ENCODE data around the gene RBM44. TPM values are rescaled to one million over a fixed set of nuclear protein-coding genes. Genes with fewer than 3 reads are reported as not detected.

The RBM44 gene
- total and polyA plus RNA-seq, 2 experiments from 2014 or later: 0.53 to 0.76 TPM

DNA sequence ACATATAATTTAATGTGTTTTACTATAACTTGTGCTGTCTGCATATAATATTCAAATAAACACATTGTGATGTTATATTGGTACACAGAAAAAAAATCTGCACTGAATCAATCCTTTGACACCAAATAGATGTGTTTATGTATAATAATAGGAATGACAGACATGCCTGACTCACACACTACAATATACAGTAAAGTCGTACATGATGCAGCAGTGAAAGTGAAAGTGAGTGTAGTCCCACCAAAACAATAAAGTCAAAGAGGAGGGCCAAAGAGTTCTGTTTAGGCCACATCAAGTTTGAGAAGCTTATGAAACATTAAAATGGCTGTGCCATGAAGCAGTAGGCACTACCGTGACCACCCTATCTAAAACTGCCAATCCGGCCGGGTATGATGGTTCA lies 8.2 kb upstream of the RBM44 start:
- no peak overlapping the region for H3K4me3 ChIP-seq
- no peaks in the 10 kb centered on the region for H3K27me3 ChIP-seq
- H3K4me1 ChIP-seq (ENCODE audit: insufficient read depth): no peaks in the 10 kb centered on the region
- H3K9me2 ChIP-seq (replicated peaks; ENCODE audit: insufficient read depth): no peaks in the 10 kb centered on the region
- H3K9me3 ChIP-seq (ENCODE audit: low read depth): no peaks in the 10 kb centered on the region
- H2AFZ ChIP-seq: no peak overlapping the region
- no peaks in the 10 kb centered on the region for H4K20me1 ChIP-seq (ENCODE audit: insufficient read depth, poor library complexity, severe bottlenecking)
- no peak overlapping the region for H3K4me2 ChIP-seq
- DNase-seq (ENCODE audit: low spot score): no peak
- H3K27ac ChIP-seq: no peak overlapping the region
- H3K79me2 ChIP-seq: no peaks in the 10 kb centered on the region
- no peaks in the 10 kb centered on the region for H3K36me3 ChIP-seq (replicated peaks; ENCODE audit: insufficient read depth, low read depth)
- WGBS (ENCODE audit: low lambda C conversion rate, missing lambda C conversion rate): 92% methylated on average over 3 of the region's 4 CpGs
- TF ChIP-seq EZH2phosphoT487 (IDR thresholded peaks at IDR 0.05; ENCODE audit: low read depth, severe bottlenecking, unreplicated experiment) (no peak), EZH2 (IDR thresholded peaks at IDR 0.05; ENCODE audit: borderline replicate concordance) (no peak)
- TF ChIP-seq, protein P1, sequence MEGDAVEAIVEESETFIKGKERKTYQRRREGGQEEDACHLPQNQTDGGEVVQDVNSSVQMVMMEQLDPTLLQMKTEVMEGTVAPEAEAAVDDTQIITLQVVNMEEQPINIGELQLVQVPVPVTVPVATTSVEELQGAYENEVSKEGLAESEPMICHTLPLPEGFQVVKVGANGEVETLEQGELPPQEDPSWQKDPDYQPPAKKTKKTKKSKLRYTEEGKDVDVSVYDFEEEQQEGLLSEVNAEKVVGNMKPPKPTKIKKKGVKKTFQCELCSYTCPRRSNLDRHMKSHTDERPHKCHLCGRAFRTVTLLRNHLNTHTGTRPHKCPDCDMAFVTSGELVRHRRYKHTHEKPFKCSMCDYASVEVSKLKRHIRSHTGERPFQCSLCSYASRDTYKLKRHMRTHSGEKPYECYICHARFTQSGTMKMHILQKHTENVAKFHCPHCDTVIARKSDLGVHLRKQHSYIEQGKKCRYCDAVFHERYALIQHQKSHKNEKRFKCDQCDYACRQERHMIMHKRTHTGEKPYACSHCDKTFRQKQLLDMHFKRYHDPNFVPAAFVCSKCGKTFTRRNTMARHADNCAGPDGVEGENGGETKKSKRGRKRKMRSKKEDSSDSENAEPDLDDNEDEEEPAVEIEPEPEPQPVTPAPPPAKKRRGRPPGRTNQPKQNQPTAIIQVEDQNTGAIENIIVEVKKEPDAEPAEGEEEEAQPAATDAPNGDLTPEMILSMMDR (IDR thresholded peaks at IDR 0.05; ENCODE audit: poor library complexity): no peak

DNA sequence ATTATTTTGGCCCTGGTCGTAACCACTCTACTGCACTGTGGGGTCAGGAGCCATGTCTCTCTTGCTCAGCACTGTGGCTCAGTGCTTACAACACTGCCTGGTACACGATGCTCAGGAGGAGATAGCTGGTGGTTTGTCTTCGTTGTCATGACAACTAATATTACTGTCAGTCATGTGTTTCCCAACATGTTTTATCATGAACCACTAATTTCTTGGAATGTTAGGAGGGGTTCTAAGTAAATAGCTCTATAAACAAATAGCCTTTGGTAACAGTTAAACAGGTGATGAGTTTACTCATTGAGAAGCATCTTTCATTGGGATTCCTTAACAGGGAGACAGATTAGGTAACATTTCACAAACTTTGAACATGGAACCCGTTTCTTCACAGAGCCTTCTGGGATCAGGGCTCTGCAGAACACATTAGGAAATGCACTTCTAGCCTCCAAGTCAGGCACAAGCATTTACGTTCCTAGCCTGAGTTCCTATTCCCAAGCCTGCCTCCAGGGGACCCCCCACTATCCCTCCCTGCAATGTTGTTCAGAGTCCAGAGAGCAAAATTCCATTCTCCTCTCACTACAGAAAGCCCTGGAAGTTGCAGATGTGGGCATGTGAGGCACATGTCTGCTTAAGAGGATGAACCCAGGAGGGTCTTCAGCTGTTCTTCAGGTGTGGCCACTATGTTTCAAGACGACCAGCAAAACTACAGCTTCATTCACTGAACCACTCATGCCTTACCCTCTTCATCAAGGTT lies 6.4 kb upstream of the RBM44 start:
- Histone ChIP-seq H3K79me2 (no peaks in the 10 kb centered on the region), H3K4me2 (no peak overlapping the region), H3K27me3 (no peaks in the 10 kb centered on the region), H3K9me3 (ENCODE audit: low read depth) (no peaks in the 10 kb centered on the region), H3K4me1 (ENCODE audit: insufficient read depth) (no peaks in the 10 kb centered on the region), H3K36me3 (replicated peaks; ENCODE audit: insufficient read depth, low read depth) (no peaks in the 10 kb centered on the region), H3K27ac (no peak overlapping the region), H2AFZ (no peak overlapping the region), H4K20me1 (ENCODE audit: insufficient read depth, poor library complexity, severe bottlenecking) (no peaks in the 10 kb centered on the region), H3K4me3 (no peak overlapping the region), H3K9me2 (replicated peaks; ENCODE audit: insufficient read depth) (no peaks in the 10 kb centered on the region)
- DNase-seq (ENCODE audit: low spot score): peak; percentile 30
- no peak for TF ChIP-seq EZH2phosphoT487 (IDR thresholded peaks at IDR 0.05; ENCODE audit: low read depth, severe bottlenecking, unreplicated experiment)
- TF ChIP-seq, protein P1 (IDR thresholded peaks at IDR 0.05; ENCODE audit: poor library complexity): no peak
- 70% methylated on average over 6 of the region's 6 CpGs for WGBS (ENCODE audit: low lambda C conversion rate, missing lambda C conversion rate)

DNA sequence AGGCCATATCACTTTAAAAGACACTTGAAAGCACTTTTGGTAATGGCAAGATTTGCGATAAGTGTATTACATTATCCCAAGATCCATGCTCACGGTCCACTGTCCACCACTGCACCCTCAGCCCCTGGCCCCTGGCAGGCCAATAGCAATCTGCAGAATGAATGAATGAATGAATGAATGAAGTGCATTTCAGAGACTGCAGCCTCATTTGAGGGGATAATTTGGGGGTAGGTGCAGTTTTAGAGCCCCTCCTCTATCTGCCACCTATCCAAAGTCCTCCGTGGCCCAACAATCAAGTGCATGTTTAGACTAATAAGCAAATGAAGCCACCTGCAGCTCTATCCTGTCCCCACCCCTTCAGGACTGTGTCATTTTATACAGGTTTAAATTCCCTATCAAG lies 1.3 kb upstream of the RBM44 start:
- no peaks in the 10 kb centered on the region for H3K9me3 ChIP-seq (ENCODE audit: low read depth)
- no peak overlapping the region for H2AFZ ChIP-seq
- H3K4me3 ChIP-seq: no peak overlapping the region
- H3K79me2 ChIP-seq: no peaks in the 10 kb centered on the region
- no peaks in the 10 kb centered on the region for H3K4me1 ChIP-seq (ENCODE audit: insufficient read depth)
- no peak overlapping the region for H3K27ac ChIP-seq
- no peaks in the 10 kb centered on the region for H3K36me3 ChIP-seq (replicated peaks; ENCODE audit: insufficient read depth, low read depth)
- no peaks in the 10 kb centered on the region for H4K20me1 ChIP-seq (ENCODE audit: insufficient read depth, poor library complexity, severe bottlenecking)
- H3K4me2 ChIP-seq: no peak overlapping the region
- DNase-seq (ENCODE audit: low spot score): no peak
- H3K27me3 ChIP-seq: no peaks in the 10 kb centered on the region
- H3K9me2 ChIP-seq (replicated peaks; ENCODE audit: insufficient read depth): no peaks in the 10 kb centered on the region
- 96% methylated on average over 3 of the region's 3 CpGs for WGBS (ENCODE audit: low lambda C conversion rate, missing lambda C conversion rate)
- TF ChIP-seq EZH2 (IDR thresholded peaks at IDR 0.05; ENCODE audit: borderline replicate concordance): no peak
- TF ChIP-seq, protein P1 (IDR thresholded peaks at IDR 0.05; ENCODE audit: poor library complexity): no peak
- TF ChIP-seq EZH2phosphoT487 (IDR thresholded peaks at IDR 0.05; ENCODE audit: low read depth, severe bottlenecking, unreplicated experiment): no peak
